ENCODE results near the gene CHSY1.

The CHSY1 gene

GRCh38 chr15:101184830-101185229 is 67.0 kb downstream of the CHSY1 start:
- Histone ChIP-seq H3K27ac (no peak overlapping the region), H3K9ac (no peak overlapping the region), H3K27me3 (ENCODE audit: control insufficient read depth, insufficient read depth, low read length) (no peaks in the 10 kb centered on the region), H3K79me2 (peaks cover 8% of the 10 kb centered on the region), H3K9me3 (ENCODE audit: control insufficient read depth, low read length) (no peaks in the 10 kb centered on the region), H3K4me1 (no peaks in the 10 kb centered on the region), H3K4me2 (ENCODE audit: low read length) (no peak overlapping the region), H3K4me3 (ENCODE audit: low read depth, low read length) (no peak overlapping the region), H3K36me3 (ENCODE audit: control insufficient read depth, insufficient read depth, low read length) (no peaks in the 10 kb centered on the region), H2AFZ (no peak overlapping the region)
- TF ChIP-seq CTCF (IDR thresholded peaks at IDR 0.05): no peak

- Histone ChIP-seq H3K9ac (no peak overlapping the region), H3K27ac (no peak overlapping the region)
- no peak for TF ChIP-seq CTCF (IDR thresholded peaks at IDR 0.05)
Measured at GRCh38 chr15:101183931-101184305, 67.9 kb downstream of the CHSY1 start.

GRCh38 chr15:101183226-101183930 is 68.5 kb downstream of the CHSY1 start:
- Histone ChIP-seq H3K4me1 (no peaks in the 10 kb centered on the region), H3K9me3 (ENCODE audit: control insufficient read depth, low read length) (no peaks in the 10 kb centered on the region), H3K4me2 (ENCODE audit: low read length) (no peak overlapping the region), H3K4me3 (ENCODE audit: low read depth, low read length) (no peak overlapping the region), H3K9ac (no peak overlapping the region), H2AFZ (no peak overlapping the region), H3K27ac (no peak overlapping the region), H3K79me2 (peaks cover 8% of the 10 kb centered on the region), H3K36me3 (ENCODE audit: control insufficient read depth, insufficient read depth, low read length) (no peaks in the 10 kb centered on the region), H3K27me3 (ENCODE audit: control insufficient read depth, insufficient read depth, low read length) (no peaks in the 10 kb centered on the region)
- no peak for TF ChIP-seq CTCF (IDR thresholded peaks at IDR 0.05)

More at GRCh38 chr15:101183931-101184305, 67.9 kb downstream of the CHSY1 start:
- Histone ChIP-seq H3K36me3 (ENCODE audit: control insufficient read depth, insufficient read depth, low read length) (no peaks in the 10 kb centered on the region), H3K9me3 (ENCODE audit: control insufficient read depth, low read length) (no peaks in the 10 kb centered on the region), H3K4me2 (ENCODE audit: low read length) (no peak overlapping the region), H3K4me1 (no peaks in the 10 kb centered on the region), H3K4me3 (ENCODE audit: low read depth, low read length) (no peak overlapping the region), H2AFZ (no peak overlapping the region), H3K27me3 (ENCODE audit: control insufficient read depth, insufficient read depth, low read length) (no peaks in the 10 kb centered on the region), H3K79me2 (peaks cover 8% of the 10 kb centered on the region)

- H3K4me1 ChIP-seq: no peaks in the 10 kb centered on the region
- no peak overlapping the region for H3K4me2 ChIP-seq (ENCODE audit: low read length)
Measured at GRCh38 chr15:101182215-101182614, 69.6 kb downstream of the CHSY1 start.

More at GRCh38 chr15:101182215-101182614, 69.6 kb downstream of the CHSY1 start:
- Histone ChIP-seq H3K27me3 (ENCODE audit: control insufficient read depth, insufficient read depth, low read length) (no peaks in the 10 kb centered on the region), H3K27ac (no peak overlapping the region), H3K9ac (no peak overlapping the region), H3K9me3 (ENCODE audit: control insufficient read depth, low read length) (no peaks in the 10 kb centered on the region), H3K4me3 (ENCODE audit: low read depth, low read length) (no peak overlapping the region), H3K79me2 (peaks cover 8% of the 10 kb centered on the region), H3K36me3 (ENCODE audit: control insufficient read depth, insufficient read depth, low read length) (no peaks in the 10 kb centered on the region), H2AFZ (no peak overlapping the region)
- TF ChIP-seq CTCF (IDR thresholded peaks at IDR 0.05): no peak
